ENCODE data around the gene KIF5C. TPM values are rescaled to one million over a fixed set of nuclear protein-coding genes. Genes with fewer than 3 reads are reported as not detected.

The KIF5C gene
- total and polyA plus RNA-seq, 2 donors (not counting 1 experiment from before 2014, with no cell fraction given), result 1.9 to 6.1 TPM

DNA sequence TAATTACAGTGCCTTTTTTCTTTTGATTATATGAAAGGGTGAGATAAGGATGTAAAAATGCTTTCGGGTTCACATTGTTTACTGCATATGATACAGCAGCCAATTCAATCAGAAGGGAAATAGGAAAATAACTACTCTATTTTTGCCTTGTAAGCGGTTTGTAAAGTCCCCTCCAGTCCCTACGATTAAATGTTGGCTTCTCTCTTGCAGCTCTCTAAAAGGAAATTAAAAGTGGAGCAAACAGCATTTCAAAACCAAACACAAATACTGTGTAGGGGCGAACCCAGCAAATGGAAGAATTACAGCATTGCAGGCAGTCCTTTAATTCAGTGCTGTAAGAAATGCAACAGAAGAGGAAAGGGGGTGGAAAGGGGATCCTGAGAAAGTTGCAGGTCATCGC lies 182.4 kb downstream of the KIF5C start:
- Histone ChIP-seq H3K9me3 (ENCODE audit: control extremely low read depth in 1 of 3, control insufficient read depth in 2 of 3, insufficient read depth in 1 of 3, low read length in 2 of 3) (no peaks in the 10 kb centered on the region), H3K27me3 (replicated peaks in 1 of 4; ENCODE audit: control extremely low read depth in 1 of 4, control insufficient read depth in 3 of 4, insufficient read depth in 4 of 4, low read length in 3 of 4) (peaks cover 0 to 3% (median 0%) of the 10 kb centered on the region in 4 experiments), H3K4me1 (ENCODE audit: control insufficient read depth in 2 of 2, insufficient read depth in 2 of 2, low read length in 2 of 2) (no peaks in the 10 kb centered on the region), H4K20me1 (ENCODE audit: control insufficient read depth, insufficient read depth, low read length, poor library complexity, severe bottlenecking) (no peaks in the 10 kb centered on the region), H3K4me3 (ENCODE audit: control extremely low read depth in 1 of 5, extremely low read depth in 1 of 5, insufficient read depth in 1 of 5, low read depth in 2 of 5, low read length in 4 of 5) (no peak overlapping the region), H3K9ac (ENCODE audit: low read length) (no peak overlapping the region), H2AFZ (ENCODE audit: insufficient read depth, low read depth, low read length, poor library complexity, severe bottlenecking) (no peak overlapping the region), H3K4me2 (replicated peaks; ENCODE audit: low read depth, low read length, poor library complexity, severe bottlenecking) (no peak overlapping the region), H3K27ac (ENCODE audit: low read length in 2 of 2) (no peak overlapping the region), H3K36me3 (replicated peaks in 1 of 2; ENCODE audit: control extremely low read depth in 1 of 2, control insufficient read depth in 1 of 2, extremely low read depth in 1 of 2, insufficient read depth in 2 of 2, low read length in 1 of 2) (no peaks in the 10 kb centered on the region), H3K79me2 (ENCODE audit: control insufficient read depth, insufficient read depth, low read length) (no peaks in the 10 kb centered on the region)
- Mint-ChIP-seq H3K27ac (no peak overlapping the region), H3K27me3 (peaks cover 15% of the 10 kb centered on the region), H3K4me3 (no peak overlapping the region), H3K9me3 (ENCODE audit: insufficient read depth) (no peaks in the 10 kb centered on the region), H3K4me1 (no peaks in the 10 kb centered on the region)
- DNase-seq, result no peak
- WGBS (ENCODE audit: insufficient coverage), result 82% methylated on average over 1 of the region's 5 CpGs
- intact Hi-C loops (cut with micrococcal nuclease), result no loop called here
- TF ChIP-seq EZH2 (IDR thresholded peaks at IDR 0.05; ENCODE audit: borderline replicate concordance, insufficient read depth, low read depth, low read length, poor library complexity, severe bottlenecking), result no peak
- TF ChIP-seq, protein P1, sequence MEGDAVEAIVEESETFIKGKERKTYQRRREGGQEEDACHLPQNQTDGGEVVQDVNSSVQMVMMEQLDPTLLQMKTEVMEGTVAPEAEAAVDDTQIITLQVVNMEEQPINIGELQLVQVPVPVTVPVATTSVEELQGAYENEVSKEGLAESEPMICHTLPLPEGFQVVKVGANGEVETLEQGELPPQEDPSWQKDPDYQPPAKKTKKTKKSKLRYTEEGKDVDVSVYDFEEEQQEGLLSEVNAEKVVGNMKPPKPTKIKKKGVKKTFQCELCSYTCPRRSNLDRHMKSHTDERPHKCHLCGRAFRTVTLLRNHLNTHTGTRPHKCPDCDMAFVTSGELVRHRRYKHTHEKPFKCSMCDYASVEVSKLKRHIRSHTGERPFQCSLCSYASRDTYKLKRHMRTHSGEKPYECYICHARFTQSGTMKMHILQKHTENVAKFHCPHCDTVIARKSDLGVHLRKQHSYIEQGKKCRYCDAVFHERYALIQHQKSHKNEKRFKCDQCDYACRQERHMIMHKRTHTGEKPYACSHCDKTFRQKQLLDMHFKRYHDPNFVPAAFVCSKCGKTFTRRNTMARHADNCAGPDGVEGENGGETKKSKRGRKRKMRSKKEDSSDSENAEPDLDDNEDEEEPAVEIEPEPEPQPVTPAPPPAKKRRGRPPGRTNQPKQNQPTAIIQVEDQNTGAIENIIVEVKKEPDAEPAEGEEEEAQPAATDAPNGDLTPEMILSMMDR (IDR thresholded peaks at IDR 0.05), result no peak
- CTCF ChIA-PET, result no interaction called here
- POLR2A ChIA-PET, result no interaction called here
- no peak for ATAC-seq (ENCODE audit: low read depth)

DNA sequence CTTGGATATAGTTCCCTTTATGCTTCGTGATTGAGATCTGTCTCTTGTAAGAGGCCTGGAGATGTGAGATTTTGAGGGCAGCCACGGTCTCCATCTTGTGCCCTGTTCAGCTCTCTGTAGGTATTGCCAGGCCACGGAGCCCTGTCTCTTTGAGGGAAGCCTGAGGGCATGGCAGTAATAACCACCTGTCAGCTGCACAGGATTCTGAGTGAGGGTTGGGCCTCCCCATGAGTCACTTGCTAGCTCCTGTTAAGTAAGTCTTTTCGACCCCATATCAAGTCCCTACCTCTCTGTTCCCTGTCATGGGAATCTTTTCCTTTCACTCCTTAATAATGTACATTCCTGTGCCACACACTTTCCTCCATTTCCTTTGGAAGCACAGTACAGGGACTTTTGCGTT lies 183.9 kb downstream of the KIF5C start:
- ChIA-PET POLR2A (no interaction called here), CTCF (no interaction called here)
- Mint-ChIP-seq H3K27ac (no peak overlapping the region), H3K9me3 (ENCODE audit: insufficient read depth) (no peaks in the 10 kb centered on the region), H3K4me1 (no peaks in the 10 kb centered on the region), H3K27me3 (peaks cover 10% of the 10 kb centered on the region), H3K4me3 (no peak overlapping the region)
- H3K27ac ChIP-seq (ENCODE audit: low read length in 2 of 2), result no peak overlapping the region
- 71% methylated on average over 3 of the region's 5 CpGs for WGBS (ENCODE audit: insufficient coverage)
- no peaks in the 10 kb centered on the region for H3K4me1 ChIP-seq (ENCODE audit: control insufficient read depth in 2 of 2, insufficient read depth in 2 of 2, low read length in 2 of 2)
- TF ChIP-seq, protein P1 (IDR thresholded peaks at IDR 0.05), result no peak
- TF ChIP-seq EZH2 (IDR thresholded peaks at IDR 0.05; ENCODE audit: borderline replicate concordance, insufficient read depth, low read depth, low read length, poor library complexity, severe bottlenecking), result no peak
- peaks cover 0 to 3% (median 0%) of the 10 kb centered on the region in 4 experiments for H3K27me3 ChIP-seq (replicated peaks in 1 of 4; ENCODE audit: control extremely low read depth in 1 of 4, control insufficient read depth in 3 of 4, insufficient read depth in 4 of 4, low read length in 3 of 4)
- H3K9me3 ChIP-seq (ENCODE audit: control extremely low read depth in 1 of 3, control insufficient read depth in 2 of 3, insufficient read depth in 1 of 3, low read length in 2 of 3), result no peaks in the 10 kb centered on the region
- H3K79me2 ChIP-seq (ENCODE audit: control insufficient read depth, insufficient read depth, low read length), result no peaks in the 10 kb centered on the region
- DNase-seq (no peak), ATAC-seq (ENCODE audit: low read depth) (no peak)
- no peak overlapping the region for H3K9ac ChIP-seq (ENCODE audit: low read length)
- intact Hi-C loops (cut with micrococcal nuclease), result no loop called here
- H4K20me1 ChIP-seq (ENCODE audit: control insufficient read depth, insufficient read depth, low read length, poor library complexity, severe bottlenecking), result no peaks in the 10 kb centered on the region
- no peak overlapping the region for H3K4me2 ChIP-seq (replicated peaks; ENCODE audit: low read depth, low read length, poor library complexity, severe bottlenecking)
- no peak overlapping the region for H2AFZ ChIP-seq (ENCODE audit: insufficient read depth, low read depth, low read length, poor library complexity, severe bottlenecking)
- no peaks in the 10 kb centered on the region for H3K36me3 ChIP-seq (replicated peaks in 1 of 2; ENCODE audit: control extremely low read depth in 1 of 2, control insufficient read depth in 1 of 2, extremely low read depth in 1 of 2, insufficient read depth in 2 of 2, low read length in 1 of 2)
- H3K4me3 ChIP-seq (ENCODE audit: control extremely low read depth in 1 of 5, extremely low read depth in 1 of 5, insufficient read depth in 1 of 5, low read depth in 2 of 5, low read length in 4 of 5), result no peak overlapping the region

Data from B cell (primary cell).